IMR-90 (cell line): Measurements from ENCODE around the gene HEPACAM. TPM values are rescaled to one million over a fixed set of nuclear protein-coding genes. Genes with fewer than 3 reads are reported as not detected.
A peak's percentile ranks its signal among the peaks of the same experiment; 100 is the strongest.

ENCODE experiments used
- ATAC-seq: fragments of 200-7000 bp; cut with Tn5 transposase; 2 replicates; pipeline ENCODE4 v1.9.1; 2020; ENCODE audit warnings: low read depth, mild to moderate bottlenecking, moderate library complexity
- BruUV-seq: library from RNA; stranded (reverse); fragments of 400-500 nt; replicated peaks from 2 replicates; lab custom pipeline; 2021; lab: Mats Ljungman, UMichigan
- CTCF ChIA-PET: fragments of 300-600 bp; formaldehyde crosslinking; extraction: SDS; loops from one replicate; lab custom pipeline; 2021; ENCODE audit warnings: antibody characterized with exemption; lab: Yijun Ruan, JAX
- POLR2A ChIA-PET: fragments of 300-600 bp; sonication (Branson Sonifier 250); formaldehyde crosslinking; loops from one replicate; lab custom pipeline; 2022; ENCODE audit warnings: antibody characterized with exemption; ENCODE audit not compliant: unreplicated experiment; lab: Charles Lee
- DNase-seq: peaks from one replicate; pipeline ENCODE4 v3.0.0; 2013
- H2AFZ ChIP-seq: replicated peaks from 2 replicates; pipeline ENCODE3; 2013; ENCODE audit warnings: low read length, mild to moderate bottlenecking; ENCODE audit not compliant: poor library complexity
- H2AK5ac ChIP-seq: 2 replicates; pipeline ENCODE4 v1.6.1; 2013; ENCODE audit warnings: low read depth, low read length, inconsistent platforms
- H2AK9ac ChIP-seq: replicated peaks from 2 replicates; pipeline ENCODE3; 2013; ENCODE audit warnings: mild to moderate bottlenecking, low read depth, low read length, moderate library complexity; ENCODE audit not compliant: poor library complexity
- H2BK120ac ChIP-seq: 2 replicates; pipeline ENCODE4 v1.6.1; 2013; ENCODE audit warnings: low read depth, low read length, inconsistent platforms
- H2BK15ac ChIP-seq: 3 replicates; pipeline ENCODE4 v1.6.1; 2013; ENCODE audit warnings: low read depth, low read length, inconsistent platforms
- H2BK20ac ChIP-seq: 2 replicates; pipeline ENCODE4 v1.6.1; 2013; ENCODE audit warnings: low read depth, mild to moderate bottlenecking, inconsistent platforms, low read length, moderate library complexity
- H2BK5ac ChIP-seq: 2 replicates; pipeline ENCODE4 v1.6.1; 2013; ENCODE audit warnings: mild to moderate bottlenecking, low read depth, low read length, inconsistent platforms; ENCODE audit not compliant: poor library complexity, severe bottlenecking
- H3K14ac ChIP-seq: replicated peaks from 2 replicates; pipeline ENCODE4 v1.6.1; 2013; ENCODE audit warnings: low read depth, low read length, inconsistent platforms
- H3K18ac ChIP-seq: 2 replicates; pipeline ENCODE4 v1.6.1; 2013; ENCODE audit warnings: low read depth, low read length, control low read depth
- H3K23ac ChIP-seq: 2 replicates; pipeline ENCODE4 v1.6.1; 2013; ENCODE audit warnings: low read depth, low read length, inconsistent platforms
- H3K27ac ChIP-seq: 2 replicates; pipeline ENCODE4 v1.5.1; 2013; ENCODE audit warnings: mild to moderate bottlenecking, control low read depth, low read length; ENCODE audit not compliant: insufficient read depth
- H3K27me3 ChIP-seq: 2 replicates; pipeline ENCODE4 v1.6.1; 2013; ENCODE audit warnings: low read length; ENCODE audit not compliant: control insufficient read depth, insufficient read depth
- H3K36me3 ChIP-seq: 2 replicates; pipeline ENCODE4 v1.6.1; 2013; ENCODE audit warnings: low read length, mixed read lengths; ENCODE audit not compliant: control insufficient read depth, insufficient read depth
- H3K4ac ChIP-seq: 2 replicates; pipeline ENCODE4 v1.6.1; 2013; ENCODE audit warnings: low read depth, low read length, inconsistent platforms
- H3K4me1 ChIP-seq: 2 replicates; pipeline ENCODE4 v1.6.1; 2013; ENCODE audit warnings: low read length, mixed read lengths; ENCODE audit not compliant: control insufficient read depth, insufficient read depth
- H3K4me2 ChIP-seq: 2 replicates; pipeline ENCODE4 v1.6.1; 2013; ENCODE audit warnings: low read depth, mild to moderate bottlenecking, control low read depth, low read length, moderate library complexity
- H3K4me3 ChIP-seq: 2 replicates; pipeline ENCODE4 v1.5.1; 2013; ENCODE audit warnings: low read depth, mild to moderate bottlenecking, control low read depth, low read length, moderate library complexity; ENCODE audit not compliant: insufficient read depth
- H3K56ac ChIP-seq: 2 replicates; pipeline ENCODE4 v1.6.1; 2013; ENCODE audit warnings: low read length, inconsistent platforms; ENCODE audit not compliant: insufficient read depth; ENCODE audit errors: extremely low read depth
- H3K79me1 ChIP-seq, 2 experiments: 2 replicates each; pipeline ENCODE4 v1.6.1; 2013; ENCODE audit warnings: low read length in 2 of 2, inconsistent platforms in 1 of 2, low read depth in 1 of 2
- H3K9ac ChIP-seq: 2 replicates; pipeline ENCODE4 v1.6.1; 2013; ENCODE audit warnings: low read depth, low read length, control low read depth
- H3K9me1 ChIP-seq: 2 replicates; pipeline ENCODE4 v1.6.1; 2013; ENCODE audit warnings: low read length, inconsistent platforms; ENCODE audit not compliant: insufficient read depth
- H3K9me3 ChIP-seq: 2 replicates; pipeline ENCODE4 v1.6.1; 2013; ENCODE audit warnings: low read length; ENCODE audit not compliant: control insufficient read depth, insufficient read depth
- H4K20me1 ChIP-seq: 2 replicates; pipeline ENCODE4 v1.6.1; 2013; ENCODE audit warnings: low read length, inconsistent platforms; ENCODE audit not compliant: insufficient read depth
- H4K5ac ChIP-seq: 2 replicates; pipeline ENCODE4 v1.6.1; 2013; ENCODE audit warnings: mild to moderate bottlenecking, low read depth, low read length, control low read depth
- H4K8ac ChIP-seq, 2 experiments: 2 replicates each; pipeline ENCODE4 v1.6.1; 2013; ENCODE audit warnings: low read depth in 2 of 2, low read length in 2 of 2, control low read depth in 1 of 2, inconsistent platforms in 1 of 2
- H4K91ac ChIP-seq: 2 replicates; pipeline ENCODE4 v1.6.1; 2013; ENCODE audit warnings: low read depth, low read length, inconsistent platforms; ENCODE audit not compliant: insufficient read depth
- CEBPB ChIP-seq: IDR thresholded peaks from 2 replicates; pipeline ENCODE4 v1.6.1; 2012; ENCODE audit warnings: low read depth, low read length, improper control_type of control experiment
- FOS ChIP-seq: fragments of 150-350 bp; IDR thresholded peaks from 2 replicates; pipeline ENCODE4 v1.6.1; 2016; ENCODE audit warnings: low read depth, low read length
- MAZ ChIP-seq: IDR thresholded peaks from 2 replicates; pipeline ENCODE4 v1.6.1; 2012; ENCODE audit warnings: low read depth, mild to moderate bottlenecking, low read length, improper control_type of control experiment, moderate library complexity, borderline replicate concordance
- WGBS, 2 experiments: methylation state at CpG; one replicate each; pipeline versions ENCODE4 v1.1.5 to v1.1.7; 2013; ENCODE audit warnings: missing lambda C conversion rate in 2 of 2; ENCODE audit not compliant: insufficient read length in 1 of 2; ENCODE audit errors: extremely low coverage in 2 of 2; 5-methylcytosine and 5-hydroxymethylcytosine counted together
- dilution Hi-C: fragments of 300-500 bp; cut with HindIII; formaldehyde crosslinking; loops from one replicate; pipeline ENCODE4 v1.14.3; 2018; ENCODE audit warnings: low sequenced_read_pairs; ENCODE audit not compliant: unreplicated experiment
- in situ Hi-C: fragments of 300-500 bp; cut with MboI; formaldehyde crosslinking; loops from 3 replicates; pipeline ENCODE4 v1.14.3; 2019; ENCODE audit warnings: low sequenced_read_pairs, inconsistent platforms, mixed read lengths
- intact Hi-C: fragments of 100-400 bp; cut with micrococcal nuclease; formaldehyde crosslinking; loops from 2 replicates; pipeline ENCODE4 v1.10.0; 2022
- polyA plus RNA-seq, 3 experiments: library from polyadenylated mRNA; depleted of rRNA; stranded (reverse); fragments of >200 nt; gene quantifications; 2 replicates each; pipeline ENCODE4 v1.2.3, GENCODE V29; 2012; ENCODE audit warnings: low replicate concordance in 1 of 3
- total RNA-seq: library from RNA; depleted of rRNA; stranded (reverse); fragments of >200 nt; gene quantifications from 2 replicates; pipeline ENCODE4 v1.2.3, GENCODE V29; 2012
- TF ChIP-seq, protein P1 (sequence below): conservative IDR thresholded peaks from 2 replicates; pipeline ENCODE4 v1.5.1; 2012; ENCODE audit warnings: mild to moderate bottlenecking, low read depth, low read length, improper control_type of control experiment

The HEPACAM gene
- total and polyA plus RNA-seq, 2 of the 4 experiments (the other 2 are of a cell fraction), result 0.09 to 0.18 TPM

GRCh38 chr11:124880290-124880611 is 55.6 kb downstream of the HEPACAM start:
- 79% methylated on average over 3 of the region's 10 CpGs; no CpG with 5 or more reads in 1 of the 2 experiments for WGBS, 2 experiments

More at GRCh38 chr11:124880290-124880611, 55.6 kb downstream of the HEPACAM start:
- H3K27me3 ChIP-seq, result no peaks in the 10 kb centered on the region
- H3K9me1 ChIP-seq, result peaks cover 3% of the 10 kb centered on the region; the same call in 1 of the 2 replicates
- H4K91ac ChIP-seq, result no peak overlapping the region
- H4K8ac ChIP-seq, result no peak overlapping the region
- no peak overlapping the region for H2BK20ac ChIP-seq
- H3K36me3 ChIP-seq, result no peaks in the 10 kb centered on the region
- H4K20me1 ChIP-seq, result no peaks in the 10 kb centered on the region
- H4K5ac ChIP-seq, result no peak overlapping the region
- TF ChIP-seq CEBPB (no peak), MAZ (no peak), FOS (no peak)
- TF ChIP-seq, protein P1, sequence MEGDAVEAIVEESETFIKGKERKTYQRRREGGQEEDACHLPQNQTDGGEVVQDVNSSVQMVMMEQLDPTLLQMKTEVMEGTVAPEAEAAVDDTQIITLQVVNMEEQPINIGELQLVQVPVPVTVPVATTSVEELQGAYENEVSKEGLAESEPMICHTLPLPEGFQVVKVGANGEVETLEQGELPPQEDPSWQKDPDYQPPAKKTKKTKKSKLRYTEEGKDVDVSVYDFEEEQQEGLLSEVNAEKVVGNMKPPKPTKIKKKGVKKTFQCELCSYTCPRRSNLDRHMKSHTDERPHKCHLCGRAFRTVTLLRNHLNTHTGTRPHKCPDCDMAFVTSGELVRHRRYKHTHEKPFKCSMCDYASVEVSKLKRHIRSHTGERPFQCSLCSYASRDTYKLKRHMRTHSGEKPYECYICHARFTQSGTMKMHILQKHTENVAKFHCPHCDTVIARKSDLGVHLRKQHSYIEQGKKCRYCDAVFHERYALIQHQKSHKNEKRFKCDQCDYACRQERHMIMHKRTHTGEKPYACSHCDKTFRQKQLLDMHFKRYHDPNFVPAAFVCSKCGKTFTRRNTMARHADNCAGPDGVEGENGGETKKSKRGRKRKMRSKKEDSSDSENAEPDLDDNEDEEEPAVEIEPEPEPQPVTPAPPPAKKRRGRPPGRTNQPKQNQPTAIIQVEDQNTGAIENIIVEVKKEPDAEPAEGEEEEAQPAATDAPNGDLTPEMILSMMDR, result no peak
- intact Hi-C loops (no loop called here), in situ Hi-C loops (no loop called here), dilution Hi-C loops (no loop called here)
- DNase-seq, result no peak
- no peaks in the 10 kb centered on the region for H3K9me3 ChIP-seq
- no peak overlapping the region for H3K4ac ChIP-seq
- no peak overlapping the region for H2BK5ac ChIP-seq
- H3K4me3 ChIP-seq, result no peak overlapping the region
- H2BK120ac ChIP-seq, result no peak overlapping the region
- no TSS peak for BruUV-seq
- H3K4me1 ChIP-seq, result peaks cover 3% of the 10 kb centered on the region
- H2AFZ ChIP-seq, result no peak overlapping the region
- no peak for ATAC-seq
- no peak overlapping the region for H3K18ac ChIP-seq
- H3K9ac ChIP-seq, result no peak overlapping the region
- no peak overlapping the region for H2BK15ac ChIP-seq
- no peak overlapping the region for H3K4me2 ChIP-seq
- no peak overlapping the region for H2AK9ac ChIP-seq
- POLR2A ChIA-PET, result no interaction called here
- no peak overlapping the region for H3K23ac ChIP-seq
- peaks cover 6 to 21% of the 10 kb centered on the region in 2 experiments; a peak in 3 of 4 replicates for H3K79me1 ChIP-seq
- H2AK5ac ChIP-seq, result peak overlapping the region; percentile 14; the same call in 1 of the 2 replicates
- no peak overlapping the region for H3K14ac ChIP-seq
- CTCF ChIA-PET, result no interaction called here
- H3K27ac ChIP-seq, result no peak overlapping the region
- H3K56ac ChIP-seq, result no peak overlapping the region
